Measurements from ENCODE around the gene ZBTB9. TPM values are rescaled to one million over a fixed set of nuclear protein-coding genes. Genes with fewer than 3 reads are reported as not detected.
A peak's percentile ranks its signal among the peaks of the same experiment; 100 is the strongest.

The ZBTB9 gene
- total RNA-seq, 1 donor from 2014 or later = 9.6 TPM

DNA sequence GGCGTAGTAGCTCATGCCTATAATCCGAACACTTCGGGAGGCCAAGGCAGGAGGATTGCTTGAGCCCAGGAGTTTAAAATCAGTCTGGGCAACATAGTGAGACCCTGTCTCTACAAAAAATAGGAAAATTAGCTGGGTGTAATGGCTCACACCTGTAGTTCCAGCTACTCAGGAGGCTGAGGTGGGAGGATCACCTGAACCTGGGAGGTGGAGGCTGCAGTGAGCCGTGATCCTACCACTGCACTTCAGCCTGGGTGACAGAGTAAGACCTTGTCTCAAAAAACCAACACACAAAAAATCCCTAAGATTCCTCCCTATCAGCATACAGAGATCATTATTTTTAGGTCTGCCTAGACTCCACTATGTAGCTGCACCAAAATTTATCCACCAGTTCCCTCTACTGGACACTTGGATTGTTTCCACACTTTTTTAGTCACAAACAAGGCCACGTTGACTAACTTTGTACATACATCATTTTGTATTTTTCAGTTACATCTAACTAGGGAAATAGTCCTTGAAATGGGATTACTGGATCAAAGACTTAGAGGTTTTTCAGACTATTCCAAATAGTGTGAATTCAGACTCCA, 47.2 kb upstream of the ZBTB9 start:
- Mint-ChIP-seq H3K9me3 (ENCODE audit: unreplicated experiment) (peaks cover 4% of the 10 kb centered on the region), H3K4me1 (ENCODE audit: low read depth, unreplicated experiment) (peaks cover 8% of the 10 kb centered on the region), H3K36me3 (ENCODE audit: unreplicated experiment) (no peaks in the 10 kb centered on the region), H3K27me3 (ENCODE audit: unreplicated experiment) (peaks cover 12% of the 10 kb centered on the region), H3K4me3 (ENCODE audit: unreplicated experiment) (no peak overlapping the region), H3K27ac (ENCODE audit: unreplicated experiment) (peak overlapping the region; percentile 3)
- TF ChIP-seq, protein P1, sequence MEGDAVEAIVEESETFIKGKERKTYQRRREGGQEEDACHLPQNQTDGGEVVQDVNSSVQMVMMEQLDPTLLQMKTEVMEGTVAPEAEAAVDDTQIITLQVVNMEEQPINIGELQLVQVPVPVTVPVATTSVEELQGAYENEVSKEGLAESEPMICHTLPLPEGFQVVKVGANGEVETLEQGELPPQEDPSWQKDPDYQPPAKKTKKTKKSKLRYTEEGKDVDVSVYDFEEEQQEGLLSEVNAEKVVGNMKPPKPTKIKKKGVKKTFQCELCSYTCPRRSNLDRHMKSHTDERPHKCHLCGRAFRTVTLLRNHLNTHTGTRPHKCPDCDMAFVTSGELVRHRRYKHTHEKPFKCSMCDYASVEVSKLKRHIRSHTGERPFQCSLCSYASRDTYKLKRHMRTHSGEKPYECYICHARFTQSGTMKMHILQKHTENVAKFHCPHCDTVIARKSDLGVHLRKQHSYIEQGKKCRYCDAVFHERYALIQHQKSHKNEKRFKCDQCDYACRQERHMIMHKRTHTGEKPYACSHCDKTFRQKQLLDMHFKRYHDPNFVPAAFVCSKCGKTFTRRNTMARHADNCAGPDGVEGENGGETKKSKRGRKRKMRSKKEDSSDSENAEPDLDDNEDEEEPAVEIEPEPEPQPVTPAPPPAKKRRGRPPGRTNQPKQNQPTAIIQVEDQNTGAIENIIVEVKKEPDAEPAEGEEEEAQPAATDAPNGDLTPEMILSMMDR (IDR thresholded peaks at IDR 0.05; ENCODE audit: partially characterized antibody, unreplicated experiment) = no peak
- no peak for DNase-seq

DNA sequence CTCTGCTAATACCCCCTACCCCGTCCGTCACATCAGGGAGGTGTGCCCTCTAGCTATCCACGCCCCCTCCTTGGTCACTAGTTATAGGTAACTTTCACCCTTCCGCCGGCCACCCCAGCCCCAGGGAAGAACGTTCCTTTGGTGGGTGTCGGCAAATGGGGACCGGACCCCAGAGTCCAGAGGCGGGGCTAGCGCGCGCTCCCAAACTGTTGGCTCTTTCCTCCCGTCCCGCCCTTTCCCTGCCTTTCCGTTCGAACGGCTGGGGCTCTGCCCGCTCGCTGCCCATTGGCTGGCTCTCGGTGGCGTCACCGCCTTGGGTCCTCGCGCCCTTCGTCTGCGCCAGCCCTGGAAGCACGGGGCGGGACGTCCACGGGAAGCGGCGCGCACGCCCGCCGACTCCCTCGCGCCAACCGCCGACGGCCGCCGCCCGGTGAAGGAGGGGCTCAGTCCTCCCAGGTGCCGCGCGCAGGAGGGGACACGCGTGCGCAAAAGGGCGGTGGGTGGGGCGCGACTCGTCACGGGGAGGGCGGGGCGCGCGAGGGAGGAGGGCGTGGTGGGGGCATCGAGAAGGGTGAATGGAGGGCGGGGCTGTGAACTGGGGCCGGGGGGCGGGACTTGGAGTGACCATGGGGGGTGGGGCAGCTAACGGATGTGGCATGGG, 44.2 kb upstream of the ZBTB9 start:
- Mint-ChIP-seq H3K4me1 (ENCODE audit: low read depth, unreplicated experiment) (peaks cover 15% of the 10 kb centered on the region), H3K9me3 (ENCODE audit: unreplicated experiment) (peaks cover 4% of the 10 kb centered on the region), H3K36me3 (ENCODE audit: unreplicated experiment) (no peaks in the 10 kb centered on the region), H3K27me3 (ENCODE audit: unreplicated experiment) (peaks cover 16% of the 10 kb centered on the region), H3K4me3 (ENCODE audit: unreplicated experiment) (peak overlapping the region; percentile 94), H3K27ac (ENCODE audit: unreplicated experiment) (no peak overlapping the region)
- peak; percentile 97 for DNase-seq
- TF ChIP-seq, protein P1 (IDR thresholded peaks at IDR 0.05; ENCODE audit: partially characterized antibody, unreplicated experiment) = no peak

DNA sequence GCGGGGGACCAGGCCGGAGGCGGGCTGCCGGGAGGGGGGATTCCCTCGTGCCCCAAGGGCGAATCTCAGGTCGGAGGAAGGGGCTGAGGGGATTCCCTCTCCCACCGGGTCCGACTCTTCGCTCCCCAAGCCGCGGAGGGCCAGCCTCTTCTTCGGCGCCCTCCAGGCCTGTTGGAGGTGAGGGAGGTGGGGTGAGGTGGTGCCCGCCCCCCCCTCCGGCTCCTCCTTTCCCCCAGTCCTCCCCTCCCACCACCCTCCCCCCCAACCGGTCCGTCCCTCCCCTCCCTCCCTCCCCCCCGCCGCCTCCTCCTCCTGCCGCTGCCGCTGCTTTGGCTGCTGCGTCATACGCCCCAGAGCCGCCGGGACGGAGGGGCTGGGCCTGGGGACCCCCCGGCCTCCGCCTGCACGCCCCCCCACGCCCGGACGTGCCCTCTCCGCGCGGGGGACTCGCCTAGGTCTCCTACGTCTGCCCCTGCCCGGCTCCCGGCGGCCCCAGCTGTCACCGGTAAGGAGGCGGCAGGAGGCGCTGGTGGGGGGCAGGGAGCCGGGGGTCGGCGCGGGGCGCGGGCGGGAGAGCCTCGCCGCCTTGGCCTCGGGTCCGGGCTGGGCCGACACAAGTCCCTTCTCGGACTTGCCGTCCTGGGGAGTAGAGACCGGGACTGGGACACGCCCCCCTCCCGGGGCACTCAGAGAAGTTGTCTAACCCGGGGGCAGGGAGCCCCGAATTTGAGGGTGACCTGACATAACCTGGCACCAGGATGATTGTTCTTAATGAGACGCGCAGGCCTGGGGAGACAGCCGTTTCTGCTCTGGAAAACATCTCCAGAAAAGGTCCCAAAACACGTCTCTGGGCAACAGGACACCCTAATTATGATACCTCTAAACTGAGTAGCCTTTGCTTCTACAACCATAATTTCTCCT, 43.4 kb upstream of the ZBTB9 start, which contains the start of gene PHF1:
Gene PHF1, plus strand, starts transcription at position 304 of the 921 bp plus-strand sequence. CDS start 1,250 bp downstream, outside the sequence.
- Mint-ChIP-seq H3K27ac (ENCODE audit: unreplicated experiment) (peak within 1 kb of the TSS; percentile 88), H3K4me3 (ENCODE audit: unreplicated experiment) (peak within 1 kb of the TSS; percentile 94), H3K4me1 (ENCODE audit: low read depth, unreplicated experiment) (peaks cover 20% of the 10 kb centered on the region), H3K36me3 (ENCODE audit: unreplicated experiment) (no peaks in the 10 kb centered on the region), H3K9me3 (ENCODE audit: unreplicated experiment) (peaks cover 4% of the 10 kb centered on the region), H3K27me3 (ENCODE audit: unreplicated experiment) (peaks cover 14% of the 10 kb centered on the region)
- TF ChIP-seq, protein P1 (IDR thresholded peaks at IDR 0.05; ENCODE audit: partially characterized antibody, unreplicated experiment) = no peak
- peak; percentile 72 for DNase-seq

DNA sequence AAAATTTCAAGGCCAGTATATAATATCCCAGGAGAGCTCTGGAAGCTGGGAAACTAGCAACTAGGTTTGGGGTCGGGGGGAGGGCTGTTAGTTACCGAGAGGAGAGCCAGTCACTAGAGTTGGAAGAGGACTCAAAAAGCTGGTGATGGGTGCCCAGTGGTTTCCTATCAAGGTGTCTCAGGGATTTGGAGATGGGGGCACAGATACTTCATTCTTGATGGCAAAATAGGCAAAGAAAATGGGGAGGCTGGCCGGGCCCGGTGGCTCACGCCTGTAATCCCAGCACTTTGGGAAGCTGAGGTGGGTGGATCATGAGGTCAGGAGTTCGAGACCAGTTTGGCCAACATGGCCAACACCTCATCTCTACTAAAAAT, 42.8 kb upstream of the ZBTB9 start:
- no peaks in the 10 kb centered on the region for H3K36me3 Mint-ChIP-seq (ENCODE audit: unreplicated experiment)
- H3K4me1 Mint-ChIP-seq (ENCODE audit: low read depth, unreplicated experiment) = peaks cover 27% of the 10 kb centered on the region
- DNase-seq = no peak
- peak overlapping the region; percentile 83 for H3K4me3 Mint-ChIP-seq (ENCODE audit: unreplicated experiment)
- TF ChIP-seq, protein P1 (IDR thresholded peaks at IDR 0.05; ENCODE audit: partially characterized antibody, unreplicated experiment) = no peak
- H3K27me3 Mint-ChIP-seq (ENCODE audit: unreplicated experiment) = peaks cover 15% of the 10 kb centered on the region
- H3K27ac Mint-ChIP-seq (ENCODE audit: unreplicated experiment) = peak overlapping the region; percentile 88
- peaks cover 4% of the 10 kb centered on the region for H3K9me3 Mint-ChIP-seq (ENCODE audit: unreplicated experiment)

Data from glutamatergic neuron (in vitro differentiated cells).